ENCODE results near the gene CDKN2D.

GRCh38 chr19:10601999-10602329, 33.2 kb upstream of the CDKN2D start:
- no peak for TF ChIP-seq CTCF (IDR thresholded peaks at IDR 0.05)
- no peak for TF ChIP-seq POLR2A (IDR thresholded peaks at IDR 0.05)

Data from tibial nerve (tissue), 3 donors.